CD4-positive, alpha-beta memory T cell (primary cell): Measurements from ENCODE around the gene ZFP36L2. TPM values are rescaled to one million over a fixed set of nuclear protein-coding genes. Genes with fewer than 3 reads are reported as not detected.

Source experiments
- CTCF ChIA-PET: fragments of 350-600 bp; sonication (Branson Sonifier 250); formaldehyde crosslinking; loops from one replicate; lab custom pipeline; 2021; ENCODE audit warnings: inconsistent platforms; ENCODE audit not compliant: partially characterized antibody; lab: Charles Lee
- POLR2A ChIA-PET: fragments of 350-600 bp; sonication (Branson Sonifier 250); formaldehyde crosslinking; loops from one replicate; lab custom pipeline; 2021; ENCODE audit not compliant: partially characterized antibody; lab: Charles Lee
- DNase-seq, 5 donors: peaks; one replicate each; pipeline versions ENCODE4 v3.0.0 to v3.0.0-alpha.2; 2020 to 2022; ENCODE audit warnings: mixed read lengths in 1 of 5
- H3K27ac ChIP-seq: one replicate; pipeline ENCODE4 v1.7.0; 2013; ENCODE audit warnings: low read depth, low read length
- H3K27me3 ChIP-seq: 2 replicates; pipeline ENCODE4 v1.7.0; 2013; ENCODE audit warnings: mild to moderate bottlenecking, low read length, moderate library complexity; ENCODE audit not compliant: insufficient read depth
- H3K36me3 ChIP-seq: 2 replicates; pipeline ENCODE4 v1.7.0; 2013; ENCODE audit warnings: mild to moderate bottlenecking, low read length, moderate library complexity; ENCODE audit not compliant: insufficient read depth
- H3K4me1 ChIP-seq: 2 replicates; pipeline ENCODE4 v1.7.0; 2013; ENCODE audit warnings: mild to moderate bottlenecking, low read length, moderate library complexity; ENCODE audit not compliant: insufficient read depth
- H3K4me3 ChIP-seq, 2 donors: one replicate each; pipeline ENCODE4 v1.7.0; 2013; ENCODE audit warnings: low read length in 2 of 2, mild to moderate bottlenecking in 1 of 2
- H3K9me3 ChIP-seq, 2 donors: one replicate each; pipeline ENCODE4 v1.7.0; 2013; ENCODE audit warnings: low read length in 2 of 2, control low read depth in 1 of 2; ENCODE audit not compliant: control insufficient read depth in 1 of 2
- H3K27ac Mint-ChIP-seq, 7 donors: one replicate each; pipeline ENCODE4 v1.8.0; 2020 to 2021; ENCODE audit warnings: mixed read lengths in 7 of 7, mild to moderate bottlenecking in 6 of 7, inconsistent platforms in 3 of 7, moderate library complexity in 3 of 7
- H3K27me3 Mint-ChIP-seq, 2 donors: one replicate each; pipeline ENCODE4 v1.8.0; 2020 to 2021; ENCODE audit warnings: mixed read lengths in 2 of 2
- H3K36me3 Mint-ChIP-seq, 2 donors: one replicate each; pipeline ENCODE4 v1.8.0; 2020 to 2021; ENCODE audit warnings: mixed read lengths in 2 of 2, inconsistent platforms in 1 of 2, mild to moderate bottlenecking in 1 of 2
- H3K4me1 Mint-ChIP-seq, 4 donors: one replicate each; pipeline ENCODE4 v1.8.0; 2020 to 2021; ENCODE audit warnings: mixed read lengths in 4 of 4, mild to moderate bottlenecking in 1 of 4
- H3K4me3 Mint-ChIP-seq, 8 donors: one replicate each; pipeline ENCODE4 v1.8.0; 2020 to 2021; ENCODE audit warnings: mixed read lengths in 8 of 8, mild to moderate bottlenecking in 7 of 8, moderate library complexity in 6 of 8, inconsistent platforms in 3 of 8
- H3K9me3 Mint-ChIP-seq, 8 donors: one replicate each; pipeline ENCODE4 v1.8.0; 2020 to 2021; ENCODE audit warnings: mixed read lengths in 8 of 8, mild to moderate bottlenecking in 5 of 8, inconsistent platforms in 3 of 8, moderate library complexity in 1 of 8
- intact Hi-C: fragments of 100-400 bp; cut with micrococcal nuclease; formaldehyde crosslinking; loops from one replicate; pipeline ENCODE4 v1.15.1; 2023
- polyA plus RNA-seq, 2 donors: library from polyadenylated mRNA; unstranded; fragments of 300-500 nt; fragmentation: Illumina TruSeq; gene quantifications; one replicate each; pipeline ENCODE4 v1.2.3, GENCODE V29; 2021
- total RNA-seq, 2 experiments: library from RNA; stranded (reverse); gene quantifications; one replicate each; pipeline ENCODE4 v1.2.3, GENCODE V29; 2021

Gene ZFP36L2
- total and polyA plus RNA-seq, 4 experiments from 2014 or later = 271 to 523 (median 460) TPM

GRCh38 chr2:43176449-43176848 is 50.0 kb downstream of the ZFP36L2 start:
- H3K4me3 Mint-ChIP-seq = peak overlapping the region in 7 of 8 donors; percentile 13 to 87 (median 78)
- POLR2A ChIA-PET = interaction anchor here (1.0 to 65.0 kb wide), 6 partner anchors 9 to 42 kb away, joined by 5 to 6960 read pairs (median 38); partner anchors contain the start of gene ZFP36L2
- H3K9me3 Mint-ChIP-seq = peaks cover 0 to 3% (median 0%) of the 10 kb centered on the region in 8 donors
- Histone ChIP-seq H3K4me1 (peaks cover 100% of the 10 kb centered on the region), H3K27me3 (no peaks in the 10 kb centered on the region), H3K4me3 (peak overlapping the region in 1 of 2 donors; percentile 22), H3K27ac (peak overlapping the region; percentile 97), H3K9me3 (no peaks in the 10 kb centered on the region), H3K36me3 (no peaks in the 10 kb centered on the region)
- CTCF ChIA-PET = interaction anchor here (1.1 to 18.8 kb wide), 7 partner anchors 10 to 52 kb away, joined by 3 to 361 read pairs (median 96); partner anchors contain the start of gene ZFP36L2
- peak in 1 of 5 donors; percentile 50 for DNase-seq
- H3K36me3 Mint-ChIP-seq = peaks cover 5 to 6% of the 10 kb centered on the region in 2 donors
- H3K4me1 Mint-ChIP-seq = peaks cover 57 to 92% (median 77%) of the 10 kb centered on the region in 4 donors
- peak overlapping the region; percentile 98 to 100 (median 99) for H3K27ac Mint-ChIP-seq
- H3K27me3 Mint-ChIP-seq = no peaks in the 10 kb centered on the region
- intact Hi-C loops = no loop called here

GRCh38 chr2:43175876-43176275 is 50.5 kb downstream of the ZFP36L2 start:
- Mint-ChIP-seq H3K27me3 (no peaks in the 10 kb centered on the region), H3K36me3 (peaks cover 0 to 6% of the 10 kb centered on the region in 2 donors), H3K4me3 (peak overlapping the region; percentile 57 to 87 (median 76)), H3K27ac (peak overlapping the region; percentile 98 to 100 (median 99)), H3K4me1 (peaks cover 56 to 92% (median 77%) of the 10 kb centered on the region in 4 donors), H3K9me3 (peaks cover 0 to 3% (median 0%) of the 10 kb centered on the region in 8 donors)
- Histone ChIP-seq H3K9me3 (no peaks in the 10 kb centered on the region), H3K27ac (peak overlapping the region; percentile 97), H3K36me3 (no peaks in the 10 kb centered on the region), H3K4me3 (peak overlapping the region; percentile 22 to 42), H3K27me3 (no peaks in the 10 kb centered on the region), H3K4me1 (peaks cover 100% of the 10 kb centered on the region)
- CTCF ChIA-PET = interaction anchor here (7.7 to 18.8 kb wide), 4 partner anchors 16 to 52 kb away, joined by 96 to 361 read pairs (median 233); partner anchors contain the start of gene ZFP36L2
- intact Hi-C loops = no loop called here
- DNase-seq = peak in 4 of 5 donors; percentile 42 to 65 (median 44)
- POLR2A ChIA-PET = interaction anchor here (2.5 to 65.0 kb wide), 5 partner anchors 7 to 41 kb away, joined by 5 to 6960 read pairs (median 69); partner anchors contain the start of gene ZFP36L2

DNA sequence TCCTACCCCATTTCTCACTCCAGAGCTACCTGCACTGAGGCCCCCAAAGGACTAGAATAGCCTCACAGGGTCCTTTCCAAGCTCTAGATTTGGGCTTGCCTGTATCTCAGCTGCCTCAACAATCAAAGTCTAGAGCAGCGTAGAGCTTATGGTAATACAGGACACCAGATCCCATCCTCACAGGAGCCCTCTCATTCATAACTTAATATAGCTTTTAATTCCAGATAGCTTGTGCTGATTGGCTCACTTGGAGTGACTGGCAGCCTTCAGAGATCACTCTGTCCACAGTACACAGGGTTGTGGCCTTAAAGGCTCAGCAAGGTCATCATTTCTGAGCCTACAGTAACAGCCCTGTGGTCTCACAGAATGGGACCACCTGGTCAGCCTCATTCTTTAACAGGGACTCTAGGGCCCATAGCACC is 51.4 kb downstream of the ZFP36L2 start:
- Histone ChIP-seq H3K4me1 (peaks cover 100% of the 10 kb centered on the region), H3K27ac (peak overlapping the region; percentile 97), H3K27me3 (no peaks in the 10 kb centered on the region), H3K36me3 (no peaks in the 10 kb centered on the region), H3K4me3 (peak overlapping the region in 1 of 2 donors; percentile 34), H3K9me3 (no peaks in the 10 kb centered on the region)
- peaks cover 58 to 92% (median 81%) of the 10 kb centered on the region in 4 donors for H3K4me1 Mint-ChIP-seq
- intact Hi-C loops = no loop called here
- H3K4me3 Mint-ChIP-seq = peak overlapping the region; percentile 67 to 87 (median 78)
- H3K9me3 Mint-ChIP-seq = peaks cover 0 to 3% (median 0%) of the 10 kb centered on the region in 8 donors
- H3K27me3 Mint-ChIP-seq = no peaks in the 10 kb centered on the region
- H3K36me3 Mint-ChIP-seq = peaks cover 0 to 6% of the 10 kb centered on the region in 2 donors
- ChIA-PET POLR2A (interaction anchor here (1.3 to 65.0 kb wide), 9 partner anchors 8 to 41 kb away, joined by 3 to 6960 read pairs (median 11); partner anchors contain the start of gene ZFP36L2), CTCF (interaction anchor here (0.8 to 18.8 kb wide), 6 partner anchors 11 to 53 kb away, joined by 3 to 361 read pairs (median 122); partner anchors contain the start of gene ZFP36L2)
- H3K27ac Mint-ChIP-seq = peak overlapping the region; percentile 98 to 100 (median 99)
- DNase-seq = peak in 1 of 5 donors; percentile 39

DNA sequence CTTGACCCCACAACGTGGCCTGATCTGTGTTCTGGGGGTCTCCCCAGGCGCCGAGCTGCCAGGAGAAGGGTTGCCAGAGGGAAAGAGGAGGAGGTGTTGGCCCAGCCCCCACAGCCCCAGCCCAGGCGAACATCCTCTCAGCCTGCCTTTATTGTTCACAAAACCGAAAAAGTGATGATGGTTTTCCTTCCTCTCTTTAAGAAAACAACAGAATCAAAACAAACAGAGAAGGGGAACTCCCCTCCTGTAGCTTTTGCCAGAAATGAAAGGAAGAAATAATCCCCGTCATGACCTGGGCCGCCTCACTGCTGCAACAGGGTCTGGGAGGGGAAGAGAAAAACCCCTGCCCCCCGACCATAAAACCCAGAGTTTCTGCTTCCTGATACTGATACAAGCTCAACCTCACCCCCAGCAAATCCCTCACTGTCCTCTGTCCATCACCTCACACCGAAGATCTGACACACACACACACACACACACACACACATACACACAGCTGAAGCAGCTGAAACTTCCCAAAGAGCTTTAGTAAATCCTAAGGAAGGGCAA is 52.0 kb downstream of the ZFP36L2 start:
- intact Hi-C loops = loop anchor here (1.0 kb wide), 5 partner anchors 10 to 45 kb away; no protein-coding TSS in a partner anchor
- H3K4me1 Mint-ChIP-seq = peaks cover 62 to 97% (median 86%) of the 10 kb centered on the region in 4 donors
- H3K27me3 Mint-ChIP-seq = no peaks in the 10 kb centered on the region
- H3K36me3 Mint-ChIP-seq = peaks cover 0 to 6% of the 10 kb centered on the region in 2 donors
- H3K4me3 ChIP-seq = peak overlapping the region; percentile 2 to 35
- peak overlapping the region; percentile 98 to 100 (median 99) for H3K27ac Mint-ChIP-seq
- H3K27ac ChIP-seq = peak overlapping the region; percentile 97
- no peaks in the 10 kb centered on the region for H3K27me3 ChIP-seq
- CTCF ChIA-PET = interaction anchor here (0.8 to 18.8 kb wide), 6 partner anchors 10 to 54 kb away, joined by 3 to 361 read pairs (median 122); partner anchors contain the start of gene ZFP36L2
- H3K36me3 ChIP-seq = no peaks in the 10 kb centered on the region
- H3K4me1 ChIP-seq = peaks cover 100% of the 10 kb centered on the region
- no peaks in the 10 kb centered on the region for H3K9me3 ChIP-seq
- peaks cover 0 to 3% (median 0%) of the 10 kb centered on the region in 8 donors for H3K9me3 Mint-ChIP-seq
- peak overlapping the region; percentile 67 to 87 (median 78) for H3K4me3 Mint-ChIP-seq
- POLR2A ChIA-PET = interaction anchor here (1.1 to 65.0 kb wide), 10 partner anchors 7 to 364 kb away, joined by 3 to 6960 read pairs (median 8); partner anchors contain the start of gene ZFP36L2
- DNase-seq = peak; percentile 88 to 95 (median 89)
